Measurements from ENCODE around the gene RUFY1. TPM values are rescaled to one million over a fixed set of nuclear protein-coding genes. Genes with fewer than 3 reads are reported as not detected.
"Not testable (repeated sequence)": the region's sequence is repeated elsewhere in the genome, so short reads cannot be mapped to it uniquely, and the experiment has no call there.

RUFY1 gene
- total RNA-seq, 2 experiments from 2014 or later, result 19.5 to 21.8 TPM

DNA sequence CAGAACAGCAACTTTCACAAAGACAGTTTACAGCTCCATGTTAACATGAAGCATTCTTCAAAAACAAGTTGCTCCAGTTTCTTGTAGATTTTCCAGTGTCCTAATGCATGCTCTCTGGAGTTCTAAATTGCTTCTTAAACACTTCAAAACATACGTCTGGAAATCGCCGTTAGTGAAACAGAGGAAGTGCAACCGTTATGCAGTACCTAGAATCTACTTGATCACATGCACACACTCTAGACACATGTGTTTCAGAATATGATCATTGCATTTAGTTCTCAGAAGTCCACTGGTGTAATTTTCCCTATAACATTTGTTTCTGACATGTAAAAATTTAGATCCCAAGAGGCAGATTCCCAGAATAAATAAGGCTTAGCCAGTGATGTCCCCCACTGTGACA, 41.1 kb upstream of the RUFY1 start:
- TF ChIP-seq, protein P1, sequence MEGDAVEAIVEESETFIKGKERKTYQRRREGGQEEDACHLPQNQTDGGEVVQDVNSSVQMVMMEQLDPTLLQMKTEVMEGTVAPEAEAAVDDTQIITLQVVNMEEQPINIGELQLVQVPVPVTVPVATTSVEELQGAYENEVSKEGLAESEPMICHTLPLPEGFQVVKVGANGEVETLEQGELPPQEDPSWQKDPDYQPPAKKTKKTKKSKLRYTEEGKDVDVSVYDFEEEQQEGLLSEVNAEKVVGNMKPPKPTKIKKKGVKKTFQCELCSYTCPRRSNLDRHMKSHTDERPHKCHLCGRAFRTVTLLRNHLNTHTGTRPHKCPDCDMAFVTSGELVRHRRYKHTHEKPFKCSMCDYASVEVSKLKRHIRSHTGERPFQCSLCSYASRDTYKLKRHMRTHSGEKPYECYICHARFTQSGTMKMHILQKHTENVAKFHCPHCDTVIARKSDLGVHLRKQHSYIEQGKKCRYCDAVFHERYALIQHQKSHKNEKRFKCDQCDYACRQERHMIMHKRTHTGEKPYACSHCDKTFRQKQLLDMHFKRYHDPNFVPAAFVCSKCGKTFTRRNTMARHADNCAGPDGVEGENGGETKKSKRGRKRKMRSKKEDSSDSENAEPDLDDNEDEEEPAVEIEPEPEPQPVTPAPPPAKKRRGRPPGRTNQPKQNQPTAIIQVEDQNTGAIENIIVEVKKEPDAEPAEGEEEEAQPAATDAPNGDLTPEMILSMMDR (IDR thresholded peaks at IDR 0.05), result no peak
- Mint-ChIP-seq H3K9me3 (no peaks in the 10 kb centered on the region), H3K27me3 (peaks cover 7% of the 10 kb centered on the region), H3K4me1 (ENCODE audit: low read depth) (peaks cover 9% of the 10 kb centered on the region), H3K27ac (no peak overlapping the region), H3K36me3 (ENCODE audit: low read depth) (no peaks in the 10 kb centered on the region), H3K4me3 (no peak overlapping the region)
- ATAC-seq (ENCODE audit: poor library complexity) (no peak), DNase-seq (no peak)
- POLR2A ChIA-PET, result no interaction called here
- Histone ChIP-seq H3K4me1 (ENCODE audit: insufficient read depth, low read length) (no peaks in the 10 kb centered on the region), H3K27ac (ENCODE audit: low read depth in 1 of 2, low read length in 2 of 2) (no peak overlapping the region), H3K4me3 (ENCODE audit: low read length) (no peak overlapping the region), H3K9me3 (ENCODE audit: control insufficient read depth in 1 of 2, insufficient read depth in 1 of 2, low read length in 2 of 2) (no peaks in the 10 kb centered on the region), H3K27me3 (ENCODE audit: control insufficient read depth in 1 of 2, insufficient read depth in 2 of 2, low read length in 2 of 2) (no peaks in the 10 kb centered on the region), H3K36me3 (ENCODE audit: insufficient read depth, low read length) (no peaks in the 10 kb centered on the region)
- intact Hi-C loops (cut with DNase I, micrococcal nuclease), result no loop called here
- CTCF ChIA-PET, result no interaction called here

DNA sequence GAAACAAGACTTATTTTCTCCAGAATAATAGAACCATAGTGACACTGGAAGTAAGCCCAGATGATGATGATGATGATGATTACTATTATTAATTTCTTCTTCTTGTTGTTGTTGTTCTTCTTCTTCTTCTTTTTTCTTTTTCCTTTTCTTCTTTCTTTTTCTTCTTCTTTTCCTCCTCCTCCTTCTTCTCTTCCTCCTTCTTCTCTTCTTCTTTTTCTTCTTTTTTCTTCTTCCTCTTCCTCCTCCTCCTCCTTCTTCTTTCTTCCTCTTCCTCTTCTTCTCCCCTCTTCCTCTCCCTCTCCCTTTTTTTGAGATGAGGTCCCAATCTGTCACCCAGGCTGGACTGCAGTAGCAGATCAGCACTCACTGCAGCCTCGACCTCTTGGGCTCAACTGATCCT, 40.5 kb upstream of the RUFY1 start:
- no peak for ATAC-seq (ENCODE audit: poor library complexity)
- ChIA-PET POLR2A (no interaction called here), CTCF (no interaction called here)
- Mint-ChIP-seq H3K4me3 (no peak overlapping the region), H3K9me3 (no peaks in the 10 kb centered on the region), H3K36me3 (ENCODE audit: low read depth) (no peaks in the 10 kb centered on the region), H3K4me1 (ENCODE audit: low read depth) (peaks cover 9% of the 10 kb centered on the region), H3K27me3 (peaks cover 9% of the 10 kb centered on the region), H3K27ac (no peak overlapping the region)
- Histone ChIP-seq H3K4me3 (ENCODE audit: low read length) (no peak overlapping the region), H3K27me3 (ENCODE audit: control insufficient read depth in 1 of 2, insufficient read depth in 2 of 2, low read length in 2 of 2) (no peaks in the 10 kb centered on the region), H3K36me3 (ENCODE audit: insufficient read depth, low read length) (no peaks in the 10 kb centered on the region), H3K9me3 (ENCODE audit: control insufficient read depth in 1 of 2, insufficient read depth in 1 of 2, low read length in 2 of 2) (no peaks in the 10 kb centered on the region), H3K27ac (ENCODE audit: low read depth in 1 of 2, low read length in 2 of 2) (no peak overlapping the region), H3K4me1 (ENCODE audit: insufficient read depth, low read length) (no peaks in the 10 kb centered on the region)
- intact Hi-C loops (cut with DNase I, micrococcal nuclease), result loop anchor here in 1 of 2 experiments (5.0 to 10.0 kb wide), 2 partner anchors 77 to 1555 kb away; no protein-coding TSS in a partner anchor
- no peak for DNase-seq
- TF ChIP-seq, protein P1 (IDR thresholded peaks at IDR 0.05), result no peak

DNA sequence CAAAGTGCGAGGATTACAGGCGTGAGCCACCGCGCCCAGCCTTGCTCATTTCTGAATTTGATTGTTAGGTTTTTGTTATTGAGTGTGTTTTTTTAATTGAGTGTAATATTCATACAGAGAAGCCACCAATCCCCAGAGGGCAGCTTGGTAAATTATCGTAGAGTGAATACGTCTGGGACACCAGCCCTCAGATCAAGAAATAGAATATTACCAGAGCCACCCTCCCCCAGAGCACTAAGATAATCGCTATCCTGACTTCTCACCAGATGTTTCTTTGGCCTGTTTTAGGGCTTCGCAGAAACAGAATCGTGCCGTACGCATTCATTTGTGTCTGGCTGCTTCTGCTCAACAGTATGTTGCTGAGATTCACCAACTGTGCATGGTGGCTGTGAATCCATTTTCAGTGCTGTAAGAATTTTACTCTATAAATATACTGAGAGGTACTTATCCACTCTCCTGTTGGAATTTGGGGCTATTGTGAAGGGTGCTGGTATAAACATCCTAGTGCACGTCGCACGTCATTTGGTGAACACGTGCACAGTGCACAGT, 37.8 kb upstream of the RUFY1 start:
- Histone ChIP-seq H3K4me3 (ENCODE audit: low read length) (no peak overlapping the region), H3K9me3 (ENCODE audit: control insufficient read depth in 1 of 2, insufficient read depth in 1 of 2, low read length in 2 of 2) (no peaks in the 10 kb centered on the region), H3K27ac (ENCODE audit: low read depth in 1 of 2, low read length in 2 of 2) (no peak overlapping the region), H3K27me3 (ENCODE audit: control insufficient read depth in 1 of 2, insufficient read depth in 2 of 2, low read length in 2 of 2) (no peaks in the 10 kb centered on the region), H3K4me1 (ENCODE audit: insufficient read depth, low read length) (no peaks in the 10 kb centered on the region), H3K36me3 (ENCODE audit: insufficient read depth, low read length) (no peaks in the 10 kb centered on the region)
- ChIA-PET POLR2A (no interaction called here), CTCF (no interaction called here)
- peaks cover 9% of the 10 kb centered on the region for H3K4me1 Mint-ChIP-seq (ENCODE audit: low read depth)
- no peaks in the 10 kb centered on the region for H3K9me3 Mint-ChIP-seq
- no peak overlapping the region for H3K27ac Mint-ChIP-seq
- H3K4me3 Mint-ChIP-seq, result no peak overlapping the region
- intact Hi-C loops (cut with DNase I, micrococcal nuclease), result loop anchor here in 1 of 2 experiments (5.0 to 10.0 kb wide), 2 partner anchors 75 to 1558 kb away; no protein-coding TSS in a partner anchor
- no peaks in the 10 kb centered on the region for H3K36me3 Mint-ChIP-seq (ENCODE audit: low read depth)
- TF ChIP-seq, protein P1 (IDR thresholded peaks at IDR 0.05), result no peak
- ATAC-seq (ENCODE audit: poor library complexity), result no peak
- peaks cover 11% of the 10 kb centered on the region for H3K27me3 Mint-ChIP-seq
- no peak for DNase-seq

DNA sequence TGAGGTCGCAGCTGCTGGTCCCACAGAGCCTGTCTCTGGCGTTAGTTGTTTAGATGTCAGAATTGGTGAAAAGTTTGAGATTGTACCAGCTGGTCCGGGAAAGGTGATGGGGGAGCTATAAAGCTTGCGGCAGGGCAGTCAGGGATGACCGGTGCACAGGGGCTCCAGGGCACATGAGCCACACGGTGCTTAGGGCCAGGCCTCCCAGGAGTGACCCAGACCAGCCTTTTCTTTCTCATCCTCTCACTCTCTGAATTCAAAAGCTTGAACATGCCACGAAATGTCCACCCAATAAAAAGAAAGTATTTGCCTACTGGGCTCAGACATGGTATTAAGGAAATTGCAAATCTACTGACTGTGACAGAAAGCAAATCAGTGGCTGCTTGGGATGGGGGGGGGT, 34.9 kb upstream of the RUFY1 start:
- H3K9me3 Mint-ChIP-seq; ATAC-seq (ENCODE audit: poor library complexity); H3K4me1 ChIP-seq (ENCODE audit: insufficient read depth, low read length); H3K9me3 ChIP-seq (ENCODE audit: control insufficient read depth in 1 of 2, insufficient read depth in 1 of 2, low read length in 2 of 2); POLR2A ChIA-PET; H3K27ac Mint-ChIP-seq; H3K27me3 ChIP-seq (ENCODE audit: control insufficient read depth in 1 of 2, insufficient read depth in 2 of 2, low read length in 2 of 2); H3K4me3 ChIP-seq (ENCODE audit: low read length); H3K36me3 Mint-ChIP-seq (ENCODE audit: low read depth); H3K27ac ChIP-seq (ENCODE audit: low read depth in 1 of 2, low read length in 2 of 2); DNase-seq; CTCF ChIA-PET; H3K4me1 Mint-ChIP-seq (ENCODE audit: low read depth); H3K4me3 Mint-ChIP-seq; H3K36me3 ChIP-seq (ENCODE audit: insufficient read depth, low read length): not testable (repeated sequence)
- intact Hi-C loops (cut with DNase I, micrococcal nuclease), result loop anchor here in 1 of 2 experiments (10.0 kb wide), 1 partner anchor 1561 kb away; no protein-coding TSS in a partner anchor
- H3K27me3 Mint-ChIP-seq, result peaks cover 11% of the 10 kb centered on the region

Measured in CD4-positive, alpha-beta T cell (primary cell).